ENCODE results near the gene CKAP2. TPM values are rescaled to one million over a fixed set of nuclear protein-coding genes. Genes with fewer than 3 reads are reported as not detected.
A peak's percentile ranks its signal among the peaks of the same experiment; 100 is the strongest.

CKAP2 gene
- total RNA-seq, 1 donor from 2014 or later = 27.3 TPM

- Mint-ChIP-seq H3K27ac (ENCODE audit: unreplicated experiment) (peak overlapping the region; percentile 4), H3K36me3 (ENCODE audit: unreplicated experiment) (no peaks in the 10 kb centered on the region), H3K4me1 (ENCODE audit: low read depth, unreplicated experiment) (peaks cover 8% of the 10 kb centered on the region)
Observed at GRCh38 chr13:52451135-52451804, 4.0 kb upstream of the CKAP2 start.

GRCh38 chr13:52452470-52452869 lies 2.8 kb upstream of the CKAP2 start:
- H3K27me3 Mint-ChIP-seq (ENCODE audit: unreplicated experiment) = no peaks in the 10 kb centered on the region
- H3K9me3 Mint-ChIP-seq (ENCODE audit: unreplicated experiment) = peaks cover 6% of the 10 kb centered on the region
- H3K4me1 Mint-ChIP-seq (ENCODE audit: low read depth, unreplicated experiment) = peaks cover 12% of the 10 kb centered on the region
- no peak overlapping the region for H3K4me3 Mint-ChIP-seq (ENCODE audit: unreplicated experiment)
- H3K27ac Mint-ChIP-seq (ENCODE audit: unreplicated experiment) = no peak overlapping the region
- no peak for TF ChIP-seq CTCF (IDR thresholded peaks at IDR 0.05; ENCODE audit: partially characterized antibody, unreplicated experiment)
- no peak for DNase-seq
- H3K36me3 Mint-ChIP-seq (ENCODE audit: unreplicated experiment) = no peaks in the 10 kb centered on the region

More at GRCh38 chr13:52451135-52451804, 4.0 kb upstream of the CKAP2 start:
- TF ChIP-seq CTCF (IDR thresholded peaks at IDR 0.05; ENCODE audit: partially characterized antibody, unreplicated experiment) = no peak
- peaks cover 6% of the 10 kb centered on the region for H3K9me3 Mint-ChIP-seq (ENCODE audit: unreplicated experiment)
- H3K27me3 Mint-ChIP-seq (ENCODE audit: unreplicated experiment) = no peaks in the 10 kb centered on the region
- H3K4me3 Mint-ChIP-seq (ENCODE audit: unreplicated experiment) = peak overlapping the region; percentile 71
- no peak for DNase-seq

- no peak for DNase-seq
- H3K27ac Mint-ChIP-seq (ENCODE audit: unreplicated experiment) = peak overlapping the region; percentile 79
- H3K36me3 Mint-ChIP-seq (ENCODE audit: unreplicated experiment) = no peaks in the 10 kb centered on the region
Observed at GRCh38 chr13:52454459-52454819, 839 bp upstream of the CKAP2 start.

GRCh38 chr13:52455677-52456041 lies 381 bp downstream of the CKAP2 start:
- Mint-ChIP-seq H3K4me3 (ENCODE audit: unreplicated experiment) (peak overlapping the region; percentile 82), H3K27ac (ENCODE audit: unreplicated experiment) (peak overlapping the region; percentile 73), H3K9me3 (ENCODE audit: unreplicated experiment) (peaks cover 6% of the 10 kb centered on the region), H3K27me3 (ENCODE audit: unreplicated experiment) (no peaks in the 10 kb centered on the region), H3K4me1 (ENCODE audit: low read depth, unreplicated experiment) (peaks cover 8% of the 10 kb centered on the region), H3K36me3 (ENCODE audit: unreplicated experiment) (no peaks in the 10 kb centered on the region)
- TF ChIP-seq CTCF (IDR thresholded peaks at IDR 0.05; ENCODE audit: partially characterized antibody, unreplicated experiment) = no peak
- peak; percentile 94 for DNase-seq

More at GRCh38 chr13:52454459-52454819, 839 bp upstream of the CKAP2 start:
- TF ChIP-seq CTCF (IDR thresholded peaks at IDR 0.05; ENCODE audit: partially characterized antibody, unreplicated experiment) = no peak
- Mint-ChIP-seq H3K9me3 (ENCODE audit: unreplicated experiment) (peaks cover 6% of the 10 kb centered on the region), H3K27me3 (ENCODE audit: unreplicated experiment) (no peaks in the 10 kb centered on the region), H3K4me1 (ENCODE audit: low read depth, unreplicated experiment) (peaks cover 10% of the 10 kb centered on the region), H3K4me3 (ENCODE audit: unreplicated experiment) (peak overlapping the region; percentile 98)

GRCh38 chr13:52459668-52460067 lies 4.4 kb downstream of the CKAP2 start:
- H3K27me3 Mint-ChIP-seq (ENCODE audit: unreplicated experiment) = no peaks in the 10 kb centered on the region
- no peak for TF ChIP-seq CTCF (IDR thresholded peaks at IDR 0.05; ENCODE audit: partially characterized antibody, unreplicated experiment)
- H3K36me3 Mint-ChIP-seq (ENCODE audit: unreplicated experiment) = no peaks in the 10 kb centered on the region
- H3K9me3 Mint-ChIP-seq (ENCODE audit: unreplicated experiment) = no peaks in the 10 kb centered on the region
- peaks cover 6% of the 10 kb centered on the region for H3K4me1 Mint-ChIP-seq (ENCODE audit: low read depth, unreplicated experiment)
- H3K27ac Mint-ChIP-seq (ENCODE audit: unreplicated experiment) = no peak overlapping the region
- no peak overlapping the region for H3K4me3 Mint-ChIP-seq (ENCODE audit: unreplicated experiment)
- no peak for DNase-seq
